Measurements from ENCODE around the gene TRAPPC14.
A peak's percentile ranks its signal among the peaks of the same experiment; 100 is the strongest.
"Not testable (repeated sequence)": the region's sequence is repeated elsewhere in the genome, so short reads cannot be mapped to it uniquely, and the experiment has no call there.

The TRAPPC14 gene

GRCh38 chr7:100158229-100159098 lies at the start of gene TRAPPC14:
TSS of gene TRAPPC14 (minus strand) at chr7:100158723. CDS start at chr7:100158499, 224 bp downstream.
- DNase-seq (ENCODE audit: low read depth), result peak; percentile 86

- no peak for DNase-seq (ENCODE audit: low read depth)
Measured at GRCh38 chr7:100204454-100204853, 45.9 kb upstream of the TRAPPC14 start.

GRCh38 chr7:100200693-100201092 lies 42.2 kb upstream of the TRAPPC14 start:
- DNase-seq (ENCODE audit: low read depth), result no peak

- no peak for DNase-seq (ENCODE audit: low read depth)
Measured at GRCh38 chr7:100198266-100198665, 39.7 kb upstream of the TRAPPC14 start.

- not testable (repeated sequence) for DNase-seq (ENCODE audit: low read depth)
Measured at GRCh38 chr7:100195901-100196322, 37.4 kb upstream of the TRAPPC14 start.

GRCh38 chr7:100195222-100195621 lies 36.7 kb upstream of the TRAPPC14 start:
- no peak for DNase-seq (ENCODE audit: low read depth)

GRCh38 chr7:100192969-100193368 lies 34.4 kb upstream of the TRAPPC14 start:
- DNase-seq (ENCODE audit: low read depth), result no peak

- DNase-seq (ENCODE audit: low read depth), result not testable (repeated sequence)
Measured at GRCh38 chr7:100192281-100192862, 33.8 kb upstream of the TRAPPC14 start.

- peak; percentile 77 for DNase-seq (ENCODE audit: low read depth)
Measured at GRCh38 chr7:100191775-100192174, 33.3 kb upstream of the TRAPPC14 start.

- DNase-seq (ENCODE audit: low read depth), result peak; percentile 66
Measured at GRCh38 chr7:100190048-100190711, 31.7 kb upstream of the TRAPPC14 start.

- no peak for DNase-seq (ENCODE audit: low read depth)
Measured at GRCh38 chr7:100189061-100189460, 30.5 kb upstream of the TRAPPC14 start.

- DNase-seq (ENCODE audit: low read depth), result no peak
Measured at GRCh38 chr7:100185726-100186125, 27.2 kb upstream of the TRAPPC14 start.

GRCh38 chr7:100183090-100183489 lies 24.6 kb upstream of the TRAPPC14 start:
- not testable (repeated sequence) for DNase-seq (ENCODE audit: low read depth)

GRCh38 chr7:100182616-100183015 lies 24.1 kb upstream of the TRAPPC14 start:
- not testable (repeated sequence) for DNase-seq (ENCODE audit: low read depth)

- not testable (repeated sequence) for DNase-seq (ENCODE audit: low read depth)
Measured at GRCh38 chr7:100180084-100180483, 21.6 kb upstream of the TRAPPC14 start.

- DNase-seq (ENCODE audit: low read depth), result peak; percentile 97
Measured at GRCh38 chr7:100177045-100178001, 18.8 kb upstream of the TRAPPC14 start, which contains the start of the genes GPC2 and STAG3. TSS of gene GPC2 (minus strand) at chr7:100177381. CDS start at chr7:100177199, 182 bp downstream. TSS of gene STAG3 (plus strand) at chr7:100177918. CDS start at chr7:100180557, 2,639 bp downstream.

GRCh38 chr7:100176096-100177044 lies 17.8 kb upstream of the TRAPPC14 start:
- DNase-seq (ENCODE audit: low read depth), result no peak

- DNase-seq (ENCODE audit: low read depth), result no peak
Measured at GRCh38 chr7:100175296-100175935, 16.9 kb upstream of the TRAPPC14 start.

GRCh38 chr7:100174582-100174981 lies 16.1 kb upstream of the TRAPPC14 start:
- DNase-seq (ENCODE audit: low read depth), result no peak

All from EH (cell line).